ENCODE data around the gene RAC2.
A peak's percentile ranks its signal among the peaks of the same experiment; 100 is the strongest.

RAC2 gene

DNA sequence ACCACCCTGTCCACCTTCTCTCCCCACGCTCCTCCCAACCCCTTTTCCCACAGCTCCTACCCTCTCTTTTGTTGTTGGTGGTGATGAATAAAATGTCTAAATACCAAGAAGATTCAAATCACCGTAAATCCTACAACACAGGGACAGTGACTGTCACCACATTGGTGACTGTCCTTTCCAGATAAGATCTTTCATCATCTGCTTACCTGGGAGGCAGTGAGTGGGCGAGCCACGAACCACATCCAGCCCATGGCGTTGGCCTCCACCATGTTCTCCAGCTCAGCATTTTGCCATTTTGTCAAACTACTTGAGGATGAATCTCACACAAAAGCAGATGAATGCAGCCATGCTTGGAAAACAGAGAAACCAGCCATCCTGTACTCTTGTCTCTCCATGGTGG lies 31.6 kb upstream of the RAC2 start:
- DNase-seq (ENCODE audit: low read depth, low spot score), result no peak

- DNase-seq (ENCODE audit: low read depth, low spot score), result no peak
These were observed 31.1 kb upstream of the RAC2 start for GRCh38 chr22:37275134-37275533.

DNA sequence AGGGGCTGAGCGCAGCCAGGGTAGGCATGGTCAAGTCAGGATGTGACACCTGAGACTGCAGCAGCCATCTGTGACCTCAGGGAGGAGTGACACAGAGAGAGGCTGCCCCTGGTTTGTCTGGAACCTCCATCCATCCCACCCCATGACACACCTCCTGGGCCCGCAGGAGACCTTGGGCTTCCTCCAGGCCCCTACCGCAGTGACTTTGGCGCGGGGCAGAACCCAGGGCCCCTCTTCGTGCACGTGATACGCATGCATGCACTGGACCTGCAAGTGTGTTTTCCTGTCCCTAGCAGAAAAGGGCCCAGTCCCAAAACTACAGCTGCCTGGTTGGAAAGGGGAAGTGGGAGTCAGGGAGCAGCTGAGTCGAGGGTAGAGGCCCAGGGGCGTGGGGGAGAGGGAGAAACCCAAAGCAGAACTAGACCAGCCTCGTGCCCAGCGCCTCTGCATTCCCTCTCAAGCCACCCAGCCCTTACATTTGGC lies 30.4 kb upstream of the RAC2 start:
- no peak for DNase-seq (ENCODE audit: low read depth, low spot score)

DNA sequence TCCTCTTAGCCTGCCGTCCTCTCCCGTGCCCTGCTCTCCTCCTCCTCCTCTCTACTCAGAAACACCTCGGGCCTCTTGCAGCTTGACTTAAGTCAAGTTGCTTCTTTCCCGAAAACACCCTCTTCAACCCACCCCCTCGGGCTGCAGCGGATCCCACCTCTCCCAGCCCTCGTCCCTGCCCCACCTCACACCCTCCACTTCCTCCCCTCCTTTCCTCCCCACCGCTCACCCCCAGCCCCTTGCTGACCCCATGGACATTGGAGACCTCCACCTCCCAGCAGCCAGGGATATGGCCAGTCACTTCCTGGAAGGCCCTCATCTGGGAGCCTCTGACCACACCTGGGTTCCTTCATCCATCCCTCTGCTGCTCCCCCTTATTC lies 29.8 kb upstream of the RAC2 start:
- no peak for DNase-seq (ENCODE audit: low read depth, low spot score)

- DNase-seq (ENCODE audit: low read depth, low spot score), result peak; percentile 70
These were observed 29.2 kb upstream of the RAC2 start for GRCh38 chr22:37273126-37273845.

DNA sequence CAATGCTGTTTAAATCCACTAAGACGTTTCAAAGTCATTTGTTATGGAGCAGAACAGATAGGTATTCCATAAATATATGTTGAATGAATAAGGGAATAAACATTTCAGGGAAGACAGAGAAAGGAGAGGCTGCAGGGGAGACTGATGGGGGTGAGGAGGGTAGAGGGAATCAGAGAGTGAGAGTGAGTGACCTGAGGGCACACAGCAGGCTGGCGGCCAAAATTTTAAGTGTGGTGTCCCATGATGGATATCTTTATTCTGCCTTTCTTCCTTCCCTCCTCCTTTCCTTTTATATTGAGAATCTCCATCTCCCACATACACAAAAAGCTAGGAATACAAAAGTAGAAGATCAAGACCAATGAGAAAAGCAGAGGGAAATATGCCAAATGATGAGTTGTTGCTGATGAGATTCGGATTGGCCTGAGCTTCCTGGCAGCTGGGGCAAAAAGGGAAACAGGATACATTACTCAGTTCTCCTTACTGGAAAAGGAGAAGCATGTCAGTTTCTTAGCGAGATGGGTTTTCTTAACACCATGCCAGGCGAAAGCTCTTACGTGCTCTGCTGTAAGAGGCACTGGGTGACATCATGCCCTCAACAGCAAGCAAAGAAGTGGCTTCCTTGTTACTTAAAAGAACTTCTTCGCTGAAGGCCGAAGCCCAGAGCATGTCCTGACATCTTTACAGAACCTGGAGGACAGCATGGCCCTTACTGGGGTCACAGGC lies 27.0 kb upstream of the RAC2 start:
- no peak for DNase-seq (ENCODE audit: low read depth, low spot score)

- DNase-seq (ENCODE audit: low read depth, low spot score), result no peak
These were observed 26.0 kb upstream of the RAC2 start for GRCh38 chr22:37269936-37270678.

DNA sequence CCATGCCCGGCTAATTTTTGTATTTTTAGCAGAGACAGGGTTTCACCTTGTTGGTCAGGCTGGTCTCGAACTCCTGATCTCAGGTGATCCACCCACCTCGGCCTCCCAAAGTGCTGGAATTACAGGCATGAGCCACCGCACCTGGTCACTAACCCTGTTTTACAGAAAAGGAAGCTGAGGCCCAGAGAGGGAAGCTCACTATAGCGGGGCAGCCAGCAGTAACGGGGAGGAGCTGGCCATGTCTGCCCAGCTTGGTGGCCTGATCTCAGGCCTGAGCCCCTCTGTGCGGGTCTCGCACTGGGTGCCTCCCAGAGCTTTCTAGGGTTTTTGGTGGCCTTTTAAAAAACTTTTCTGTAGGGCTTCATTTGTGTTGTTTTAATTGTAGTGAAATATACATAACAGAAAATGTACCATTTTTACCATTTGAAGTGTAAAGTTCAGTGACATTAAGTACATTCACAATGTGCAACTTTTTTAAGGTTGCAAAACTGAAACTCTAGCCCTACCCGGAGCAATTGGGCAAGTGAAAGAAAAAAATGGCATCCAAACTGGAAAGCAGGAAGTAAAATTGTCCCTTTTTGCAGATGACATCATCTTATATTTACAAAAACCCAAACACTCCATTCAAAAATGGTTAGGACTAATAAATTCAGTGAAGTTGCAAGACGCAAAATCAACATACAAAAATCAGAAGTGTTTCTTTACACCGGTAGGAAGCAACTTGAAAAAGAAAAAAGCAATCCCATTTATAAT lies 23.8 kb upstream of the RAC2 start:
- DNase-seq (ENCODE audit: low read depth, low spot score), result no peak

- peak; percentile 71 for DNase-seq (ENCODE audit: low read depth, low spot score)
These were observed 23.1 kb upstream of the RAC2 start for GRCh38 chr22:37267135-37267587.

GRCh38 chr22:37266581-37267134 lies 22.6 kb upstream of the RAC2 start:
- DNase-seq (ENCODE audit: low read depth, low spot score), result no peak

GRCh38 chr22:37263966-37264887 lies 20.2 kb upstream of the RAC2 start:
- DNase-seq (ENCODE audit: low read depth, low spot score), result no peak

DNA sequence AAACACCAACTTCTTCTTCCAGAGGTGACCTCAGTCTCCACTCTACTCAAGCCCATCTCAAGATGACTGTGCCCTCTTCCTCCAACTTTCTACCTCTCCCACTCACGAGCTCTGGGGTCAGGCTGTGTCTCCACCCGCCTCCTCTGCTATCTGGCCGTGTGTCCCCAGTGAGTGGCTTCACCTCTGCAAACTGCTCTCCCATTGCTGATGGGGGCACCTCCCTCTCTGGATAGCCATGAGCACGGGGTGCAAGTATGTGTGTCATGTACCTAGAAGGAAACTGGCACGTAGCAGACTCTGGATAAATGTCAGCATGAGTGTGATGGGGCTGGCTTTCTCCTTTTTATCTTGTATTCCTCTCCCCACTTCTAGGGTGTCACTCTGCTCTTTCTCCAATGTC lies 18.3 kb upstream of the RAC2 start:
- DNase-seq (ENCODE audit: low read depth, low spot score), result no peak

DNA sequence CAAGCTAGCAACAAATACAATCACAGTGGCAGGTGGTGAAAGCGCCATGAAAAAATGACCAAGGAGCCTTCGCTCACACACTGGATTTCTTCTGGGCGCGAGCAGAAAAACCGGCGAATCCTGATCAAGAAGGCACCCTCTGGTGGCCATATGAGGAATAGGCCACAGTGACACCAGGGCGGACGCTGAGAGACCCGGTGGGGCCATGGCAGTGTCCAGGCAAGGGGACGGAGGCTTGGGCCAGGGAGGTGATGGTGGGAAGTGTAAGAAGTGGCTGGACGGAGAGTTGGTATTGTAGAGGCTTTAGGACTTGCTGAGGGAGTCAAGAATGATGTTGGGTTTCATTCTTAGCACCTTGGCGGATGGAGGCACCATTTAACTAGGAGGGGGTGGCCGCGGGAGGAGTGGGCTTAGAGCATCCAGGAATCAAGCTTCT lies 16.9 kb upstream of the RAC2 start:
- DNase-seq (ENCODE audit: low read depth, low spot score), result peak; percentile 73

GRCh38 chr22:37260155-37260795 lies 16.2 kb upstream of the RAC2 start:
- DNase-seq (ENCODE audit: low read depth, low spot score), result no peak

GRCh38 chr22:37259540-37260029 lies 15.5 kb upstream of the RAC2 start:
- DNase-seq (ENCODE audit: low read depth, low spot score), result peak; percentile 75

GRCh38 chr22:37258753-37259401 lies 14.8 kb upstream of the RAC2 start:
- DNase-seq (ENCODE audit: low read depth, low spot score), result no peak

DNA sequence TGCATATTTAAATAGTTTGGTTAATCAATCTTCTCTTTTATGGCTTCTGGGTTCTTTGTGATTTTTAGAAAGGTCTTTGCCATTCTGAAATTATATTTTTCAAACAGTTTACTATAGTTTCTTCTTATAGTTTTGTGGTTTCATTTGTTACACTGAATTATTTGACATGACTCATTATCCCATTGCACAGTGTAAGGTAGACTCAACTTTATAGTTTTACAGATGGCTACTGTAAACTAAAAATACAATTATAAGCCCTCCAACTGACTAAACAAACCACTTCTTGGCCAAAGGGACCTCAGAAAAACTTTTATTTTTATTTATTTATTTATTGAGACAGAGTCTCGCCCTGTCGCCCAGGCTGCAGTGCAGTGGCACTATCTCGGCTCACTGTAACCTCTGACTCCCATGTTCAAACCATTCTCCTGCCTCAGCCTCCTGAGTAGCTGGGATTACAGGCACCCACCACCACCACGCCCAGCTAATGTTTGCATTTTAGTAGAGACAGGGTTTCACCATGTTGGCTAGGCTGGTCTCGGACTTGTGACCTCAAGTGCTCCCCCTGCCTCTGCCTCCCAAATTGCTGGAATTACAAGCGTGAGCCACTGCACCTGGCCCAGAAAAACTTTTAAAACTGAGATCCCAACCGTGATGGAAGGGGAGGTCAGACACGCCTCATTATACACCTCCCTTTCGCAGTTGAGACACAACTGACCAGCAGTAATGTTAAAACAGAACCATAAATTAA lies 14.1 kb upstream of the RAC2 start:
- no peak for DNase-seq (ENCODE audit: low read depth, low spot score)

GRCh38 chr22:37256075-37256726 lies 12.1 kb upstream of the RAC2 start:
- no peak for DNase-seq (ENCODE audit: low read depth, low spot score)
